ENCODE measurements around the gene HMMR. TPM values are rescaled to one million over a fixed set of nuclear protein-coding genes. Genes with fewer than 3 reads are reported as not detected.
"Not testable (repeated sequence)": the region's sequence is repeated elsewhere in the genome, so short reads cannot be mapped to it uniquely, and the experiment has no call there.

The HMMR gene
- total RNA-seq (2014; rRNA removed; shearing (Covaris generic)): 47.6 and 52.9 TPM in 2 replicates
- polyA plus RNA-seq (2015; cell fraction: cytosol; rRNA removed): 28.2 and 37.5 TPM in 2 replicates
- polyA plus RNA-seq (2015; cell fraction: nucleus; rRNA removed): 24.0 and 38.3 TPM in 2 replicates

- no peak for DNase-seq (ENCODE audit: low read depth, low spot score)
Measured at GRCh38 chr5:163460562-163461171, at the start of gene HMMR. TSS of gene HMMR (plus strand) at chr5:163460632. CDS start at chr5:163460693, 61 bp downstream.

GRCh38 chr5:163415673-163416072 is 44.8 kb upstream of the HMMR start:
- DNase-seq (ENCODE audit: low read depth, low spot score); in situ Hi-C loops (cut with HindIII; ENCODE audit: low pct_unique_long_range_greater_than_20kb, low sequenced_read_pairs): not testable (repeated sequence)

More at GRCh38 chr5:163460562-163461171, at the start of gene HMMR:
- in situ Hi-C loops (cut with HindIII; ENCODE audit: low pct_unique_long_range_greater_than_20kb, low sequenced_read_pairs): no loop called here

GRCh38 chr5:163424836-163425235 is 35.6 kb upstream of the HMMR start:
- in situ Hi-C loops (cut with HindIII; ENCODE audit: low pct_unique_long_range_greater_than_20kb, low sequenced_read_pairs): no loop called here
- no peak for DNase-seq (ENCODE audit: low read depth, low spot score)

GRCh38 chr5:163426128-163426527 is 34.3 kb upstream of the HMMR start:
- DNase-seq (ENCODE audit: low read depth, low spot score); in situ Hi-C loops (cut with HindIII; ENCODE audit: low pct_unique_long_range_greater_than_20kb, low sequenced_read_pairs): not testable (repeated sequence)

GRCh38 chr5:163432544-163432943 is 27.9 kb upstream of the HMMR start:
- no peak for DNase-seq (ENCODE audit: low read depth, low spot score)
- in situ Hi-C loops (cut with HindIII; ENCODE audit: low pct_unique_long_range_greater_than_20kb, low sequenced_read_pairs): no loop called here

GRCh38 chr5:163433271-163433670 is 27.2 kb upstream of the HMMR start:
- peak; percentile 4 for DNase-seq (ENCODE audit: low read depth, low spot score)
- in situ Hi-C loops (cut with HindIII; ENCODE audit: low pct_unique_long_range_greater_than_20kb, low sequenced_read_pairs): no loop called here

- in situ Hi-C loops (cut with HindIII; ENCODE audit: low pct_unique_long_range_greater_than_20kb, low sequenced_read_pairs): no loop called here
- no peak for DNase-seq (ENCODE audit: low read depth, low spot score)
Measured at GRCh38 chr5:163434401-163434866, 26.0 kb upstream of the HMMR start.

GRCh38 chr5:163436515-163436914 is 23.9 kb upstream of the HMMR start:
- in situ Hi-C loops (cut with HindIII; ENCODE audit: low pct_unique_long_range_greater_than_20kb, low sequenced_read_pairs): no loop called here

GRCh38 chr5:163437011-163437308 is 23.5 kb upstream of the HMMR start:
- in situ Hi-C loops (cut with HindIII; ENCODE audit: low pct_unique_long_range_greater_than_20kb, low sequenced_read_pairs): no loop called here
- DNase-seq (ENCODE audit: low read depth, low spot score): no peak

More at GRCh38 chr5:163436515-163436914, 23.9 kb upstream of the HMMR start:
- no peak for DNase-seq (ENCODE audit: low read depth, low spot score)

GRCh38 chr5:163437309-163438182 is 22.9 kb upstream of the HMMR start, which contains the start of gene CCNG1:
TSS of gene CCNG1 (plus strand) at chr5:163437595. CDS start at chr5:163439257, 1,662 bp downstream.
- in situ Hi-C loops (cut with HindIII; ENCODE audit: low pct_unique_long_range_greater_than_20kb, low sequenced_read_pairs): no loop called here
- peak; percentile 97 for DNase-seq (ENCODE audit: low read depth, low spot score)

- in situ Hi-C loops (cut with HindIII; ENCODE audit: low pct_unique_long_range_greater_than_20kb, low sequenced_read_pairs): no loop called here
- DNase-seq (ENCODE audit: low read depth, low spot score): peak; percentile 19
Measured at GRCh38 chr5:163439092-163439425, 21.4 kb upstream of the HMMR start.

- no peak for DNase-seq (ENCODE audit: low read depth, low spot score)
- in situ Hi-C loops (cut with HindIII; ENCODE audit: low pct_unique_long_range_greater_than_20kb, low sequenced_read_pairs): no loop called here
Measured at GRCh38 chr5:163440954-163441353, 19.5 kb upstream of the HMMR start.

GRCh38 chr5:163444526-163444925 is 15.9 kb upstream of the HMMR start:
- in situ Hi-C loops (cut with HindIII; ENCODE audit: low pct_unique_long_range_greater_than_20kb, low sequenced_read_pairs): no loop called here
- no peak for DNase-seq (ENCODE audit: low read depth, low spot score)

GRCh38 chr5:163445345-163445744 is 15.1 kb upstream of the HMMR start:
- in situ Hi-C loops (cut with HindIII; ENCODE audit: low pct_unique_long_range_greater_than_20kb, low sequenced_read_pairs): no loop called here
- DNase-seq (ENCODE audit: low read depth, low spot score): no peak

GRCh38 chr5:163447191-163447590 is 13.2 kb upstream of the HMMR start:
- in situ Hi-C loops (cut with HindIII; ENCODE audit: low pct_unique_long_range_greater_than_20kb, low sequenced_read_pairs): no loop called here
- DNase-seq (ENCODE audit: low read depth, low spot score): no peak

GRCh38 chr5:163447875-163448274 is 12.6 kb upstream of the HMMR start:
- no peak for DNase-seq (ENCODE audit: low read depth, low spot score)
- in situ Hi-C loops (cut with HindIII; ENCODE audit: low pct_unique_long_range_greater_than_20kb, low sequenced_read_pairs): no loop called here

GRCh38 chr5:163448491-163448890 is 11.9 kb upstream of the HMMR start:
- DNase-seq (ENCODE audit: low read depth, low spot score): no peak
- in situ Hi-C loops (cut with HindIII; ENCODE audit: low pct_unique_long_range_greater_than_20kb, low sequenced_read_pairs): no loop called here

- no peak for DNase-seq (ENCODE audit: low read depth, low spot score)
- in situ Hi-C loops (cut with HindIII; ENCODE audit: low pct_unique_long_range_greater_than_20kb, low sequenced_read_pairs): no loop called here
Measured at GRCh38 chr5:163451489-163451888, 8.9 kb upstream of the HMMR start.

GRCh38 chr5:163453705-163454104 is 6.7 kb upstream of the HMMR start:
- in situ Hi-C loops (cut with HindIII; ENCODE audit: low pct_unique_long_range_greater_than_20kb, low sequenced_read_pairs): no loop called here

More at GRCh38 chr5:163453705-163454104, 6.7 kb upstream of the HMMR start:
- no peak for DNase-seq (ENCODE audit: low read depth, low spot score)
